ENCODE measurements around the gene E2F2.
"Not testable (repeated sequence)": the region's sequence is repeated elsewhere in the genome, so short reads cannot be mapped to it uniquely, and the experiment has no call there.

The E2F2 gene

DNA sequence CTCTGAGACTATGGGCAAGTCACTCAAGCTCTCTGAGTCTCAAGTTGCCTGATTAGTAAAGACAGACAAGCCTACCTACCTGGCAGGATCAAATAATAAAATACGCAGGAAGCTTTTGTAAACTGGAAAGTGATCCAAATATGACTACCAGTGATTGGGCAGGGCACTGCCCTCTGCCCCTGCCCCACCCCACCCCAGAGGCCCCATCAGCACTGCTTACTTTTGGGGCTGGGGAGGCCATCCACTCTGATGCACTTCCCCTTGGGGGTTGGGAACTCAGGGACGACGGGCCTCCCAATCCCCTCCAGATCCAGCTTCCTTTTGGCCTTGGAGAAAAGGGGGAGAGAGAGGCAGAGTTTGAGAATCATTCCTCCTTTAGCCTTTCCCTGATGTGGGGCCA lies 6.9 kb downstream of the E2F2 start:
- DNase-seq: peak in 1 of 4 experiments; percentile 2

DNA sequence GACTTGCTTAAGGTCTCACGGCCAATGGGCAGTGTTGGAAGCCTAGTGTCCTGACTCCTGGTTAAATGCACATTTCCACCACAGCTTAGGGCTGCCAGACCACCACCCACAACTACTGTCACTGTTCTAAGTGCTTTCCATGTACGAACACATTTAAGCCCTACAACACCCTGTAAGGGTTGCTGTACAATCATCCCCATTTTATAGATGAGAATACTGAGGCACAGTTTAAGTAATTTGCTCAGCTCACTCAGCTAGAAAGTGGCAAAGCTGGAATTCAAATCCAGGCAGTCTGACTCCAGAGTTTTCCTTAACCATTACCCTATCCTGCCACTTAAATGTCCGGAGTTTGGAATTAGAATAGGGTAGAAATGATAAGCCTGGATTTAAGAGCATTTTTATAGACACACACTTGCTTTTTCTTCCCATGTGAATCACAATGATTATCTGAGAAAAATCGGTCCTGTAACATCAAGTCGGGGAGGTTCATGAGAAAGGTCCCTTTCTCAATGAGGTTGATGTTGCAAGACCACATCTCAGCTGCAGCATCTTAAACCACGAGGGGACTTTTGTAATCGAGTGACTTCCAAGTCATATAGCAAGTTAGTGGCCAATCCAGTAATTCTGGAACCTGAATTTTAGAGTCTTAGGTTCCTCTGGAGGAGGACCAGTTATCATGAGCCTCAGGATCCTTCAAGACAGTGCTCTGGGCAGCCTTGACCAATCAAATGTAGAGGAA lies 8.6 kb downstream of the E2F2 start:
- DNase-seq: peak; percentile 76 to 92 (median 86)

DNA sequence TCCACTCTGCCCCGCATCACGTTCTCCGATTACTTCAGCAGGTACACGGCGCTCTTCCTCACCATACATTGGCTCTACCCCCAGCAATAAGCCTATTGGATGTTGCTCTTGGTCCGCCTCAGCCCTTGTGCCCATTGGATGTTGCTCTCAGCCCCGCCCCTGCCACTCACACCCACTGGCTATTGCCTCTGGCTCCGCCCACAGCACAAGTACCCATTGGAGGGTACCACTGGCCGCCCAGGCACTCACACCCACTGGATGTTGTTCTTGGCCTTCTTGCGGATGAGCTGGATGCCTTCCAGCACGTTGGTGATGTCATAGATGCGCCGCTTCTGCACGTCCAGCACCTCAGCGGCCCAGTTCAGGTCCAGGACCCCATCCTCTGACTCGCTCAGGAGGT lies 9.4 kb downstream of the E2F2 start:
- no peak for DNase-seq

DNA sequence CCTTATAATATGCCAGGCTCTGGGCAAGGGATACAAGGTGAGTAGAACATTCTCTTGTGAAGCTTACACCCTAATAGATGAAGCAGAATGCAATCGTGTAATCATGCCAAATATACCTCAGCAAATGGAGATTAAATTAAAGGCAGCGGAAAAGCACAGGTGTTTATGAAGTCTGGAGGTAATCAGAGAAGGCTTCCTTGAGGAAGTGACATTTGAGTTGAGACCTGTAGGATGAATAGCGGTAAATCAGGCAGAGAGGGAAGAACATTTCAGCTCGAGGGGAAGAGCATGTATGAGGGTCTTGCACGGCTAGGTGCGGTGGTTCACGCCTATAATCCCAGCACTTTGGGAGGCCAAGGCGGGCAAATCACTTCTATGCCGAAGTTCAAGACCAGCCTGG lies 13.5 kb downstream of the E2F2 start:
- no peak for DNase-seq

DNA sequence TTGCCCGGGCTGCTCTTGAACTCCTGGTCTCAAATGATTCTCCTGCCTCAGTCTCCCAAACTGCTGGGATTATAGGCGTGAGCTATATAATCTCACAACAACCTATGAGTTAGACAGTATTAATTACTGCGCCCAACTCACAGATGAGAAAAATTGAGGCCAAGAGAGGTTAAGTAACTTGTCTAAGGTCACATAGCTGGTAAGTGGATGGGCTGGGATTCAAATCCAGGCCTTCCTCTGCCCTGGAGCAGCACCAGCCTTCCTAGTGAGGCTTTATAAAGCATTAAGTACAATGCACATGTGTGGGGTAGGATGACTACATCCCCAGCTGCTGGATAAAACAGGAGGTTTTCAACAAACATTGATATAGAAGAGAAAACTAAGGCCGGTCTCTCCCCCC lies 15.1 kb downstream of the E2F2 start:
- no peak for DNase-seq

DNA sequence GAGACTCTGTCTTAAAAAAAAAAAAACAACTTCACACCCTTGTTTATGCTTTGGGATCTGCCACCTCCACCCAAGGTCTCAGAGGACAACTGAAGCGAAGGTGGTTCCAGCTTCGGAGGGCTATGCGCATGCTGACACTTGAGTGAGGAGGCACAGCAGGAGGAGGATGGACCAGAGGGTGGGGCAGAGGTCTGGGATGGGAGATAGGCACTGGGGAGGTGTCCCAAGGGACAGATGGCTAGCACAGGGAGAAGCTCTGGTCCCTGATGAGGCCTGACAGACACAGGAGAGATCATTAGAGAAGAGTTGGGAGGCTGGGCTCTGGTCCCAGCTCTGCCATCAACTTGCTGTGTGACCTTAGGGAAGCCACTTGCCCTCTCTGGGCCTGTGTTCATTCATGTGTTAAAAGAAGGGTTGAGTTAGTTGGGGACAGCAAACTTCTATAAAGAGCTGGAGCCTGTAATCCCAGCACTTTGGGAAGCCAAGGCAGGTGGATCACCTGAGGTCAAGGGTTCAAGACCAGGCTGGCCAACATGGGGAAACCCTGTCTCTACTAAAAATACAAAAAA lies 16.8 kb downstream of the E2F2 start:
- DNase-seq: no peak

DNA sequence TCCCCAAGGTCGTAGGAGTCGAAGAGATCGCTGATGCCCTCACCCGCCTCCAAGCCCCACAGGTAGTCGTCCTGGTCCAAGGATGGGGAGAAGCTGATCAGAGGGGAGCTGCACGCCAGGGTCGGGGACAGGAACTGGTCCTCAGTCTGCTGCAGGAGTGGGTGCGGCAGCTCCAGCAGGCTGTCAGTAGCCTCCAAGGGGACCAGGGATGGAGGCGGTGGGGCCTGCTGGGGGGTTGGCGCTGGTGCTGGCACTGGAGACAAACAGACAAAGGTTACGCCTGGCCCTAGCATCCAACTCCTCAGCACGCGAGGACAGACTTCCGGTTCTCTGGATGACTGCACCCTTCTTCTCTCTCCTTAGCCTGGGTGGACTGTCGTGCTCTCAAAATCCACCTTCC lies 21.1 kb downstream of the E2F2 start:
- DNase-seq: no peak

DNA sequence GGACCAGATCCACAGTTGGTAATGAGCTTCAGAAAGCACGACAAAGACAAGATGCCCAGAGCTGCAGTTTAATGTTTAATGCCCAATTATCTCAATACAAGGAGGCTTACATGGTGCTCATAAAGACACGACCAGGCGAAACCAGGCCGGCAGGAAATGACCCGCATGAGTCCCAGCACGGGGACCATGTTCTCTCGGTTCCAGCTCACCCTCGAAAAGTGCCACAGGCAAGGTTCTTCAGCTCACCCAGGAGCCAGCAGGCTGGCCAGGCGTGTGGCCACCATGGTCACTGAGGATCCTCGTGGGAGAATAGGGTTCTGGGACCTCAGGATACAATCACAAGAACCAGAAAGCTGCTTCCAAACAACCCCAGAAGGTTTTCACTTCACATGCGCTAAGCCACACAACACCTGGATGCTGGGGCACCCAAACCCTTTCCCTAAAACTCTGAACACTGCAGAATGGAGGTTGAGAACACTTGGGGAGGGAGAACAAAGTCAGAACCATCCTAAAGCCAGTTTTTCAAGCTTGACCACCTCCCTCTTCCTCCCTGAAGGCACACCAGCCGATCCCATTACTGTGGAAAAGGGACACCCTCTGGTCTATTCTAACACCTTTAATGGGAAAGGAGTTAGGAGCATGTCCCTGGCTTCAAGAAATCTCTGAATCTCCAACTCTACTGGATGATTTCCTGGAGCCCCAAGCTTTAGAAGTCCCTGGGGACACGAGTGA lies 24.5 kb downstream of the E2F2 start:
- no peak for DNase-seq

DNA sequence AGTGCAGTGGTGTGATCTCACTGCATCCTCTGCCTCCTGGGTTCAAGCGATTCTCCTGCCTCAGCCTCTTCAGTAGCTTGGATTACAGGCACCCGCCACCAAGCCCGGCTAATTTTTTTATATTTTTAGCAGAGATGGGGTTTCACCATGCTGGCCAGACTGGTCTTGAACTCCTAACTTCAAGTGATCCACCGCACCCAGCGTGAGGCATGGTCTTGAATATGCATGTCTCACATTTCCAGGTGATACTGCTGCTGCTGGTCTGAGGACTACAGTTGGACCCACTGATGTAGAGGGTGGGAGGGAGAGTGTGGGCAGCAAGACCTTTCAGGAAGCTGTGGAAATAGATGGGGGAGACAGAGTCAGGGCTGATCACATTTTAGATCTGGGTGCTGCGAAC lies 25.2 kb downstream of the E2F2 start:
- no peak for DNase-seq

DNA sequence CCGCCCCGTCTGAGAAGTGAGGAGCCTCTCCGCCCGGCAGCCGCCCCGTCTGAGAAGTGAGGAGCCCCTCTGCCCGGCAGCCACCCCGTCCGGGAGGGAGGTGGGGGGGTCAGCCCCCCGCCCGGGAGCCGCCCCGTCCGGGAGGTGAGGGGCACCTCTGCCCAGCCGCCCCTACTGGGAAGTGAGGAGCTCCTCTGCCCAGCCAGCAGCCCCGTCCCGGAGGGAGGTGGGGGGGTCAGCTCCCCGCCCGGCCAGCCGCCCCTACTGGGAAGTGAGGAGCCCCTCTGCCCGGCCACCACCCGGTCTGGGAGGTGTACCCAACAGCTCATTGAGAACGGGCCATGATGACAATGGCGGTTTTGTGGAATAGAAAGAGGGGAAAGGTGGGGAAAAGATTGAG lies 26.9 kb downstream of the E2F2 start:
- DNase-seq: not testable (repeated sequence)

DNA sequence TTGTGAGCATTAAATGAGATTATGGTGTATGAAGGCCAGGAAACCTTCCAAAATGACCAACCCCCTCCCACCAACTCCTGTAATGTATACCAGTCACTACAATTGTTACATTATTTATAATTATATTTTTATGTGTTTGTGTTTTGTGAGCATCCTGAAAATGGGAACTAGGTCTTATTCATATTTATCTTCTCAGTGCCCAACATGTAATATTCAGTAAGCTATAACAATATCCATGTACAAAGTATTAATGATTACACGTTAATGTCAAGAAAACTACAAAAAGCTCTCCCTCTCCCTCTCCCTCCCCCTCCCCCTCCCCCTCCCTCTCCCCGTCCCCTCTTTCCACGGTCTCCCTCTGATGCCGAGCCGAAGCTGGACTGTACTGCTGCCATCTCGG lies 28.1 kb downstream of the E2F2 start:
- DNase-seq: no peak

DNA sequence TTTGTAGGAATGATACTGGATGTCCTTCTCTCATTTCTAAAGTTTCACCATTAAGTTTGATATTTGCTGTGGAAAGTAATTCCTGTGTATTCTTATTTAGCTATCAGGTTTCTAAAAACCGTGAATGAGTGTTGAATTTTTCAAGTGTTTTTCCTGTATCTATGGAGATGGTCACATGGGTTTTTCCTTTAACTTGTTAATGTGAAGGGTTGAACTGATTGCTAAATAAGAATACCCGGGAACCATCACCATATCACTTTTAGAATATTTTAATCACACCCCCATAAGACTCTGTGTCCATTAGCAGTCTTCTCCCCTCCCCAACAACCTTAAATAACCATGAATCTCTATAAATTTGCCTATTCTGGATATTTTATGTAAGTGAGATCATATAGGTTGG lies 30.6 kb downstream of the E2F2 start:
- no peak for DNase-seq

DNA sequence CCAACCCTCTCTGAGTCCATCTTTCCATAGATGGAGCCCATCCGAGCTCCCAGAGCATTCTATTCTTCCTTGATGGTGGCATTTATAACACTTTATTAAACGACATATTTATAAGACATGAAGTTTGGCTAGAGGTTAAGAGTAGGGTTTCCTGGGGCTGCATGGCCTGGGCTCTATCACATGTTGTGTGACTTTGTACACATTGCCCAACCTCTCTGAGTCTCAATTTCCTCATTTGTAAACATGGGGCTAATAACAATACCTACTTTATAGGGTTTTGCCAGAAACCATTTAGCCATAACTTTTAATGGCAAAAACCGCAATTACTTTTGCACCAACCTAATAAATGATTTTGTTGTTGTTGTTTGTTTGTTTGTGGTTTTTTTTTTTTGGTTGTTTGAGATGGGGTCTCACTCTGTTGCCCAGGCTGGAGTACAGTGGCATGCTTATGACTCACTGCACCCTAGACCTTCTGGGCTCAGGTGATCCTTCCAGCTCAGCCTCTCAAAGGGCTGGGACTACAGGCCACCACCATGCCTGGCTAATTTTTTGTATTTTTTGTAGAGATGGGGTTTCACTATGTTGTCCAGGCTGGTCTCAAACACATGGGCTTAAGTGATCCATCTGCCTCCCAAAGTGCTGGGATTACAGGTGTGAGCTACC lies 33.1 kb downstream of the E2F2 start:
- peak; percentile 50 to 79 (median 75) for DNase-seq

DNA sequence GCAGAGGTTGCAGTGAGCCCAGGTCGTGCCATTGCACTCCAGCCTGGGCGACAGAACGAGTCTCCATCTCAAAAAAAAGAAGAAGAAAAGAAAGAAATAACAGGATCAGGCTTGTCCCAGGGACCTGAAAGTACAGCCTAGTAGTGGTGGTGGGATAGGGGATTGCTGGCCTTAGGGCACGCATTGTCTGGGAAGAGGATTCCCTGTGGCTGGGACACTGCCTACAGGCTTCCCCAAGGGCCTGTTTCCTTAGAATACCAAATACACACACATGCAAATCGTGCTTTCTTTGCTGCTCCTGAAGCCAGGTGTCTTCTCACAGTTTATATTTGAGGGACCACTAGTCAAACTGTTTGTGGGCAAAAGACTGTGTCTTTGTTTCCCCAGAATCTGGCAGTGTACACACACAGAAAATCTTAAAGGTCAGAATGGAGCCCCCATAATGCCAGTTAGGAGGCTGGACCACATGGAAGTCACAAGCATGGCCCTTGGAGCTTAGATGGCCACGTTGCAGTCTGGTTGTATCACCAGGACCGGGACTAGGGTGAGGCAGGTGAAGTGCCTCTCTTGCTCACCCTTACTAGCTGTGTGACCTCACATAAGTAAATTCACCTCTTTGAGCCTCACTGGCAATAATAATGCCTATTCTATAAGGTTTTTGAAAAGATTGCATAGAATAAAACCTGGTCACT lies 34.4 kb downstream of the E2F2 start:
- DNase-seq: no peak

DNA sequence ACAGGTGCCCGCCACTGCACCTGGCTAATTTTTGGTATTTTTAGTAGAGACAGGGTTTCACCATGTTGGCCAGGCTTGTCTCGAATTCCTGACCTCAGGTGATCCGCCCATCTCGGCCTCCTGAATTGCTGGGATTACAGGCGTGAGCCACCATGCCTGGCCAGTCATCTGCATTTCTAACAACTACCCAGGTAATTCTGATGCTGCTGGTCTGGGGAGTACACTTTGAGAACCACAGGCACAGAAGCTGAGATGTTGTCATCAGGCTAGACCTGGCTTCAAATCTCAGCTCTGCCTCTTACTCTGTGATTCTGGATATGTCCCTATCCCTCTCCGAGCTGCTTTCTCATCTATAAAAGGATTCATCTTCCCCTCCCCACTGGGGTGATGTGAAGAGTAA lies 36.2 kb downstream of the E2F2 start:
- DNase-seq: not testable (repeated sequence)

DNA sequence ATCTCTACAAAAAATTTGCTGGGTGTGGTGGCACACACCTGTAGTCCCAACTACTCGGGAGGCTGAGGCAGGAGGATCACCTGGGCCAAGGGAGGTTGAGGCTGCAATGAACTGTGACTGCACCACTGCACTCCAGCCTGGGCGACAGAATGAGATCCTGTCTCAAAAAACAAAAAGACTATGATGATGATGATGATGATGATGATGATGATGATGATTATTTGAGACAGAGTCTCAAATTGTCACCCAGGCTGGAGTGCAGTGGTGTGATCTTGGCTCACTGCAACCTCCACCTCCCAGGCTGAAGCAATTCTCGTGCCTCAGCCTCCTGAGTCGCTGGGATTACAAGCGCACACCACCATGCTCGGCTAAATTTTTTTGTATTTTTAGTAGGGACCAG lies 38.3 kb downstream of the E2F2 start:
- not testable (repeated sequence) for DNase-seq

DNA sequence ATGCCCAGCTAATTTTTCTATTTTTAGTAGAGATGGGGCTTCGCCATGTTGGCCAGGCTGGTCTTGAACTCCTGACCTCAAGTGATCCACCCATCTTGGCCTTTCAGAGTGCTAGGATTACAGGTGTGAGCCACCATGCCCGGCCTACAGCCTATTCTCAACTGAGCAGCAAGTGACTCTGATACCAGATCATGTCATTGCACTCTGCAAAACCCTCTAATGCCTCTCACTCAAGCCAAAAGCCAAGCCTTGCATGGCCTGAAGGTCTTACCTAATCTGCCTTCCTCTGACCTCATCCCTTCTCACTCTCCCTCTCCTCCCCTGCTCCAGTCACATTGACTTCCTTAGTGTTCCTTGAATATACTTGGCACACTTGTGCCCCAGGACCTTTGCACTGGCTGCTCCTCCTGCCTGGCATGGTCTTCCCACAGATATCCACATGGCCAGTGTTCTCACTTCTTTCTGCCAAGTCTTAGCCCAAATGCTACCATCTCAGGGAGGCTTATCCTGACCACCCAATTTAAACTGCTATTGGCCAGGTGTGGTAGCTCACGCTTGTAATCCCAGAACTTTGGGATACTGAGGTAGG lies 38.8 kb downstream of the E2F2 start:
- no peak for DNase-seq

DNA sequence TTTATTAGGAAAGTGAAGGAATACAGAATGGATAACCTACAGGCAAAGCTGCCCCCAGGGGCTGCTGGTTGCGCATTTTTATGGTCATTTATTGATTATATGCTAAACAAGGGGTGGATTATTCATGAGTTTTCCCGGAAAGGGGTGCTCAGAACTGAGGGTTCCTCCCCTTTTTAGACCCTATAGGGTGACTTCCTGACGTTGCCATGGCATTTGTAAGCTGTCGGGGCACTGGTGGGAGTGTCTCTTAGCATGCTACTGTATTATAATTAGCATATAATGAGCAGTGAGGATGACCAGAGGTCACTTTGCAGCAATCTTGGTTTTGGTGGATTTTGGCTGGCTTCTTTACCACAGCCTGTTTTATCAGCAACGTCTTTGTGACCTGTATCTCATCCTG lies 41.2 kb downstream of the E2F2 start:
- DNase-seq: no peak

DNA sequence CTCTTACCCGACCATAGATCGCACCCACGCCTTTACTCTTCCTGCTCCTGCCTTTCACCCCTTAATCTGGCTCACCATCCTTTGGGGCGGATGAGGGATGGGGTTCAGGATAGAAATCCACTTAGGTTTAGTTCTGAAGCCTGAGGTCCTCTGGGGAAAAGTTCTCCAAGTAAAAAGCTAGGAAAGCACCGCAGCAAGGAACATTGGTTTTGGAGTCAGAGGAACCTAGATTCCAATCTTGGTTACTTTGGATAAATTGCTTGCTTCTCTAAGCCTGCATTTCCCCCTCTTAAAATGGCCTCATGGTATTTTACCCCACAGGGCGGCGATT lies 46.1 kb downstream of the E2F2 start:
- DNase-seq: no peak

DNA sequence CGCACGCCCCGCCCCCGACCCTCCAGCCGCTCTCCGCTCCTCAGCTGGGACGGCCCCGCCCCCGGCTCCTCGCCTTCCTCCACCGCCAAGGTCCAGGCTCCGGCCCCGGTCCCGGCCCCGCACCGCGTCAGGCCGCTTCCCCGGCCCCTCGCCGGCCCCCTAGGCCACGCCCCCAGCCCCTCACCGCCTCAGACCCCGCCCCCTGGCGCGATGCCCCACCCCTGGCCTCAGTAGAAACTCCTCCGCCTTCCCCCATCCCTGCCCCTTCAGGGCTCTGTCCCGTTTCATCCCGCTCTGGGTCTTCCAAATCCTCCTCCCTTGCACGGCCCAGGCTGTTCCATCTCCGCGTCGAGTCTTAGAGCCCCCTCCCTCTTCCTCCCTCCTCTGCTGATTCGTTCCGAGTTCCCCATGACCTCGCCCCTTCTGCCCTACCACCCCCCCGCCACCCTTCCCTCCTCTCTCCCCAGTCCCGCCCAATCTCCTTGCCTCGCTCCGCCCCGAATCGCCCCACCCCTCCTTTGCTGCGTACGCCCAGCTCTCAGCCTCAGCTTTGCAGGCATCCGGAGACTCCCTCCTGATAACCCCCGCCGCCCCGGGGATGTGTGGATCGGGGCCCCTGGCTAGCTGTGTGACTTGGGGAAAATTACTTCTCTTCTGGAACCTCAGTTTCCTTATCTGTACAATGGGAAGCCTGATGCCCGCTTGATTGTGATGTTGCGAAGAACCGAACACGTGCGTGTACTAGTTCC lies 46.6 kb downstream of the E2F2 start:
- peak; percentile 61 to 80 (median 71) for DNase-seq

DNA sequence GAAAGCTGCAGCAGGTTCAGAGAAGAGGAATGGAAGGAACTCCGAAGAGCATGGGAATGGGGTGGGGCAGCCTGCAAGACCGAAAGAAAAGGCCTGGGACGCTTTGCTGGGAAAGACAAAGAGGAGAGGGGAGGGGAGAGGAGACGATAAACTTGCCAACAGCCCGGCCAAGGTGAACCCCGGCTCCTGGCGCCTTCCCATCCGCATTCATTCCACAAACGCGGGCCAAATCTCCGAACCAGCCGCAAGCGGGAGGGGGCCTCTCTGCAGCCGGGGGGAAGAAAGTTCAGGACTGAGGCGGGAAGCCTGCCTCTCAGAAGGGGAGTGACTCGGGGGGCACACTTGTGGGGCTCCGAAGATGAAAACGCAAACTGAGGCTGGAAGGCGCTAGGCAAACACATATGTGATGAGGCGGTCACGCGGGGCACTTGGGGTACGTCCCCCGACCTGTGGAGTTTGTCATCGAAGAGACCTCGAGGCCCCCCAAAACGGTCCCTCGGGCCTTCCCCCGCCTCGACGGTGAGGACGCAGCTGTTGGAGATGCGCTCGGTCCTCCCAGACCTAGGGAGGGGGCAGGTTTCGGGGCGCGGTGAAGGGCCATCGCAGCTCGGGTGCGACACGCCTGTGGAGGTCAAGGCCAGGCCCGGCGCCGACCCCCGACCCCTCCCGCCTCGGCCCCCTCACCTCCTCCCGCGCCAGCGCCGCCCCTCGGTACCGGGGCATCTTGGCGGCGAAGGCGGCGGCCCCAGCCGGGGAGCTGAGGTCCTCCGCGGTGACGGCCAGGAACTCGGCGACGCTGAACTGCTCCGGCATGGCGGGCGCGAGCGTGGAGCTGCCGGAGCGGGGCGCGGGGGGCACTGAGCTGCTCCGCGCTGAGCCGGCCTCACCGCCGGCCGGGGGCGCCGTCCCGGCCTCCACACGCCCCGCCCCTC lies 47.4 kb downstream of the E2F2 start, which contains the start of gene ASAP3:
TSS of gene ASAP3 (minus strand) at position 859 of the 932 bp plus-strand sequence. CDS start at position 813, 46 bp downstream.
- no peak for DNase-seq

All from suppressor macrophage (primary cell).